Measurements from ENCODE around the gene RAD23B. TPM values are rescaled to one million over a fixed set of nuclear protein-coding genes. Genes with fewer than 3 reads are reported as not detected.
A peak's percentile ranks its signal among the peaks of the same experiment; 100 is the strongest.

Gene RAD23B
- total RNA-seq, 4 donors from 2014 or later: 87.3 to 98.6 (median 93.1) TPM

GRCh38 chr9:107242073-107243030 is 40.7 kb upstream of the RAD23B start:
- no peaks in the 10 kb centered on the region for H3K27me3 ChIP-seq
- H3K27ac ChIP-seq: no peak overlapping the region
- DNase-seq (ENCODE audit: low spot score in 2 of 2): no peak
- H3K36me3 ChIP-seq: no peaks in the 10 kb centered on the region
- H3K4me1 ChIP-seq: peaks cover 0 to 8% (median 0%) of the 10 kb centered on the region in 4 donors
- no peak overlapping the region for H3K4me3 ChIP-seq
- H3K9me3 ChIP-seq: no peaks in the 10 kb centered on the region
- WGBS, 2 donors: 69 to 72% methylated on average over 4 of the region's 4 CpGs
- TF ChIP-seq CTCF (IDR thresholded peaks at IDR 0.05) (no peak), POLR2A (IDR thresholded peaks at IDR 0.05) (no peak), EP300 (IDR thresholded peaks at IDR 0.05) (no peak)

- H3K27ac ChIP-seq: no peak overlapping the region
- no peaks in the 10 kb centered on the region for H3K36me3 ChIP-seq
- TF ChIP-seq CTCF (IDR thresholded peaks at IDR 0.05) (no peak), POLR2A (IDR thresholded peaks at IDR 0.05) (no peak), EP300 (IDR thresholded peaks at IDR 0.05) (no peak)
- H3K9me3 ChIP-seq: no peaks in the 10 kb centered on the region
- 62 to 77% methylated on average over 5 of the region's 5 CpGs for WGBS, 2 donors
- H3K4me3 ChIP-seq: no peak overlapping the region
- H3K27me3 ChIP-seq: no peaks in the 10 kb centered on the region
- no peak for DNase-seq (ENCODE audit: low spot score in 2 of 2)
- peaks cover 0 to 8% (median 0%) of the 10 kb centered on the region in 4 donors for H3K4me1 ChIP-seq
Measured at GRCh38 chr9:107243742-107244141, 39.3 kb upstream of the RAD23B start.

- Histone ChIP-seq H3K9me3 (no peaks in the 10 kb centered on the region), H3K27ac (no peak overlapping the region), H3K4me3 (no peak overlapping the region), H3K36me3 (no peaks in the 10 kb centered on the region), H3K27me3 (no peaks in the 10 kb centered on the region), H3K4me1 (peaks cover 0 to 5% (median 0%) of the 10 kb centered on the region in 4 donors)
- TF ChIP-seq EP300 (IDR thresholded peaks at IDR 0.05) (no peak), POLR2A (IDR thresholded peaks at IDR 0.05) (no peak), CTCF (IDR thresholded peaks at IDR 0.05) (no peak)
- no peak for DNase-seq (ENCODE audit: low spot score in 2 of 2)
- 94 to 95% methylated on average over 5 of the region's 5 CpGs for WGBS, 2 donors
Measured at GRCh38 chr9:107246259-107247254, 36.5 kb upstream of the RAD23B start.

GRCh38 chr9:107248714-107249113 is 34.4 kb upstream of the RAD23B start:
- Histone ChIP-seq H3K36me3 (no peaks in the 10 kb centered on the region), H3K4me3 (no peak overlapping the region), H3K27ac (peak overlapping the region in 2 of 4 donors; percentile 50 to 61), H3K9me3 (no peaks in the 10 kb centered on the region), H3K4me1 (peaks cover 0 to 5% (median 0%) of the 10 kb centered on the region in 4 donors), H3K27me3 (no peaks in the 10 kb centered on the region)
- no peak for DNase-seq (ENCODE audit: low spot score in 2 of 2)
- TF ChIP-seq CTCF (IDR thresholded peaks at IDR 0.05) (no peak), POLR2A (IDR thresholded peaks at IDR 0.05) (no peak), EP300 (IDR thresholded peaks at IDR 0.05) (no peak)
- WGBS, 2 donors: 69 to 74% methylated on average over 5 of the region's 5 CpGs

Data from tibial nerve (tissue), 4 donors.